Sigmoid colon (tissue), 7 donors: Measurements from ENCODE around the gene LHFPL2. TPM values are rescaled to one million over a fixed set of nuclear protein-coding genes. Genes with fewer than 3 reads are reported as not detected.

ENCODE experiments used
- DNase-seq: peaks from one replicate; pipeline ENCODE4 v3.0.0-alpha.2; 2019
- H3K27ac ChIP-seq, 4 donors: fragments of 200-600 bp; sonication (generic); one replicate each; pipeline ENCODE4 v1.5.1; 2016 to 2019; ENCODE audit warnings: mild to moderate bottlenecking in 1 of 4
- H3K27me3 ChIP-seq, 3 donors: fragments of 200-600 bp; sonication (generic); one replicate each; pipeline ENCODE4 v1.5.1; 2019; ENCODE audit warnings: mild to moderate bottlenecking in 1 of 3
- H3K36me3 ChIP-seq, 4 donors: fragments of 200-600 bp; sonication (generic); one replicate each; pipeline ENCODE4 v1.5.1; 2016 to 2019
- H3K4me1 ChIP-seq, 4 donors: fragments of 200-600 bp; sonication (generic); one replicate each; pipeline ENCODE4 v1.5.1; 2017 to 2019
- H3K4me3 ChIP-seq, 4 donors: fragments of 200-600 bp; sonication (generic); one replicate each; pipeline ENCODE4 v1.5.1; 2017 to 2019; ENCODE audit warnings: mild to moderate bottlenecking in 2 of 4, moderate library complexity in 1 of 4
- H3K9me3 ChIP-seq, 4 donors: fragments of 200-600 bp in 3 of 4; sonication (generic) in 3 of 4; one replicate each; pipeline versions ENCODE4 v1.5.1 to v1.6.1; 2013 to 2019
- EP300 ChIP-seq, 4 donors: sonication (generic); formaldehyde crosslinking; IDR thresholded peaks; one replicate each; pipeline ENCODE4 v1.6.1; 2017; ENCODE audit warnings: antibody characterized with exemption in 4 of 4
- POLR2A ChIP-seq, 2 donors: fragments of 450-650 bp; IDR thresholded peaks; one replicate each; pipeline ENCODE4 v1.6.1; 2016; ENCODE audit warnings: antibody characterized with exemption in 2 of 2, mild to moderate bottlenecking in 2 of 2, moderate library complexity in 2 of 2
- POLR2AphosphoS5 ChIP-seq, 4 donors: sonication (generic); formaldehyde crosslinking; IDR thresholded peaks; one replicate each; pipeline ENCODE4 v1.6.1; 2017; ENCODE audit warnings: antibody characterized with exemption in 4 of 4
- WGBS, 2 donors: extraction: QIAGEN DNeasy Blood & Tissue Kit; methylation state at CpG; one replicate each; pipeline ENCODE4 v1.1.7; 2013; 5-methylcytosine and 5-hydroxymethylcytosine counted together
- intact Hi-C: fragments of 100-400 bp; cut with DNase I; formaldehyde crosslinking; loops from one replicate; pipeline ENCODE4 v1.15.1; 2023
- polyA plus RNA-seq, 3 donors: library from polyadenylated mRNA; stranded (reverse); fragments of 200-250 nt; gene quantifications; one replicate each; pipeline ENCODE4 v1.2.3, GENCODE V29; 2013
- total RNA-seq, 4 donors: library from RNA; depleted of rRNA; stranded (reverse); fragments of >200 nt; gene quantifications; one replicate each; pipeline ENCODE4 v1.1.0, GENCODE V29; 2016
- TF ChIP-seq, protein P1 (sequence below), 4 experiments: fragments of 450-650 bp in 3 of 4; fragments of 200-600 bp in 1 of 4; IDR thresholded peaks; one replicate each; pipeline ENCODE4 v1.5.1; 2016 to 2019; ENCODE audit warnings: antibody characterized with exemption in 4 of 4, mild to moderate bottlenecking in 3 of 4, moderate library complexity in 2 of 4
- donor health status: healthy with polysubstance abuse.
- donor health status: Bipolar disorder and iron deficiency.
- donor health status: healthy.

LHFPL2 gene
- total and polyA plus RNA-seq, 7 donors: 10.8 to 34.9 (median 21.4) TPM

DNA sequence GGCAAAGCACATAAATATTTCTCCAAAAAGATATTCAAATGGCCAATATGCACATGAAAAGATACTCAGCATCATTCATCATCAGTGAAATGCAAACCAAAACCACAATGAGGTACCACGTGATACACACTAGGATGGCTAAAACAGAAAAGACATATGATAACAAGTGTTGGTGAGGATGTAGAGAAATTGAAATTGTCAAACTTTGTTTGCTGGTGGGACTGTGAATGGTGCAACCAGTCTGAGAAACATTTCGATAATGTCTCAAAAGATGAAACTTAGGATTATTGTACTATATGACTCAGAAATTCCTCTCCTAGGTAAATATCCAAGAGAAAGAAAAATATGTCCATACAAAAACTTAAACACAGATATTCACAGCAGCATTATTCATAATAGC is 8.6 kb upstream of the LHFPL2 start:
- no peaks in the 10 kb centered on the region for H3K36me3 ChIP-seq
- H3K4me3 ChIP-seq: no peak overlapping the region
- no peaks in the 10 kb centered on the region for H3K9me3 ChIP-seq
- H3K27ac ChIP-seq: no peak overlapping the region
- no peak for TF ChIP-seq POLR2A (IDR thresholded peaks at IDR 0.05)
- TF ChIP-seq, protein P1, sequence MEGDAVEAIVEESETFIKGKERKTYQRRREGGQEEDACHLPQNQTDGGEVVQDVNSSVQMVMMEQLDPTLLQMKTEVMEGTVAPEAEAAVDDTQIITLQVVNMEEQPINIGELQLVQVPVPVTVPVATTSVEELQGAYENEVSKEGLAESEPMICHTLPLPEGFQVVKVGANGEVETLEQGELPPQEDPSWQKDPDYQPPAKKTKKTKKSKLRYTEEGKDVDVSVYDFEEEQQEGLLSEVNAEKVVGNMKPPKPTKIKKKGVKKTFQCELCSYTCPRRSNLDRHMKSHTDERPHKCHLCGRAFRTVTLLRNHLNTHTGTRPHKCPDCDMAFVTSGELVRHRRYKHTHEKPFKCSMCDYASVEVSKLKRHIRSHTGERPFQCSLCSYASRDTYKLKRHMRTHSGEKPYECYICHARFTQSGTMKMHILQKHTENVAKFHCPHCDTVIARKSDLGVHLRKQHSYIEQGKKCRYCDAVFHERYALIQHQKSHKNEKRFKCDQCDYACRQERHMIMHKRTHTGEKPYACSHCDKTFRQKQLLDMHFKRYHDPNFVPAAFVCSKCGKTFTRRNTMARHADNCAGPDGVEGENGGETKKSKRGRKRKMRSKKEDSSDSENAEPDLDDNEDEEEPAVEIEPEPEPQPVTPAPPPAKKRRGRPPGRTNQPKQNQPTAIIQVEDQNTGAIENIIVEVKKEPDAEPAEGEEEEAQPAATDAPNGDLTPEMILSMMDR (IDR thresholded peaks at IDR 0.05): no peak
- no peak for TF ChIP-seq EP300 (IDR thresholded peaks at IDR 0.05)
- no peak for TF ChIP-seq POLR2AphosphoS5 (IDR thresholded peaks at IDR 0.05)
- intact Hi-C loops: no loop called here
- no peaks in the 10 kb centered on the region for H3K27me3 ChIP-seq
- DNase-seq: no peak
- 92 to 96% methylated on average over 2 of the region's 2 CpGs for WGBS, 2 donors
- peaks cover 0 to 13% (median 3%) of the 10 kb centered on the region in 4 donors for H3K4me1 ChIP-seq

DNA sequence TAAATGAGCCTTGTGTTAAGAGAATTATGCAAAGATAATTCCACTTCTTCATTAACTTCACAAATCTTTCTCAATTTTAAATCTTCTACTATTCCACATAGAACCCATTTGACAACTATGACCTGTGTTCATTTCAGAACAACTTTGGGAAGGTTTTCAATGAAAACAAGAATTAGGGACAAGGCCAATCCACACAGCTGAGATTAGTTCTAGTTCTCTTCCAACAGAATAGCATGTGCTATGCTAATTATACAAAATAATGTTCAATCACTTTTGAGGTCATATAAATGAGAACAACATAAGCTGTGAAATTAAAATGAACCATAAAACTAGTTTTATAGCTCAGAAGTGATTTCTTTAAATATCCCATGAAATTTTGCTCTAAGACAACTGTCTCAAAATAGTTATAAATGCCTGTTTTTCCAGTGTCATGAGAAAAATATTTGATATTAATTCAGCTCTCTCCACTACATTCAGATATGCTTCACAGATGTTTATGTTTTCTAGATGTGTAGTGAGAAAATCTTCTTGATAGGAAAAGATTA is 7.2 kb upstream of the LHFPL2 start:
- H3K27me3 ChIP-seq: no peaks in the 10 kb centered on the region
- no peaks in the 10 kb centered on the region for H3K36me3 ChIP-seq
- no peak overlapping the region for H3K27ac ChIP-seq
- H3K4me3 ChIP-seq: no peak overlapping the region
- DNase-seq: no peak
- H3K9me3 ChIP-seq: no peaks in the 10 kb centered on the region
- peaks cover 0 to 13% (median 3%) of the 10 kb centered on the region in 4 donors for H3K4me1 ChIP-seq
- TF ChIP-seq, protein P1 (IDR thresholded peaks at IDR 0.05): no peak
- TF ChIP-seq EP300 (IDR thresholded peaks at IDR 0.05): no peak
- no peak for TF ChIP-seq POLR2A (IDR thresholded peaks at IDR 0.05)
- no peak for TF ChIP-seq POLR2AphosphoS5 (IDR thresholded peaks at IDR 0.05)
- intact Hi-C loops: no loop called here

DNA sequence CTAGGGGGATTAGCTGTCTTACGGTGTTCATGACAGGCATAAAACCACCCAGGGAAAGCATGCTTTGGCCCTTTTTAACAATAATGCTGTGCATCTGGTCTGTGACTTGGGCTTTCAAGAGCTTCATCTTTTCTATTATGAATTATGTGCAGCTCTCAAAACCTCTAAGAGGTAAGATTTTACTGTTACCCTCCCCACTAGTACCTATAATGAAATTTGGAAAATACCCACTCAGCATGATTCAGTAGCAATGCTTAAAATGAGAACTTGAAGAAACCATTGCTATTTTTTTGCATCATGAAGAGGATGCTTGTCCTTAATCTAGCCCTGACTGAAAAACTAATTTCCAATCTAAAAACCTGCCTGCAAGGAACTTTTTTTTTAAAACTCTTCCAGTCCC is 5.8 kb upstream of the LHFPL2 start:
- no peaks in the 10 kb centered on the region for H3K36me3 ChIP-seq
- no peak overlapping the region for H3K27ac ChIP-seq
- no peak for TF ChIP-seq POLR2AphosphoS5 (IDR thresholded peaks at IDR 0.05)
- TF ChIP-seq POLR2A (IDR thresholded peaks at IDR 0.05): no peak
- no peak for TF ChIP-seq EP300 (IDR thresholded peaks at IDR 0.05)
- TF ChIP-seq, protein P1 (IDR thresholded peaks at IDR 0.05): no peak
- H3K9me3 ChIP-seq: no peaks in the 10 kb centered on the region
- no peak for DNase-seq
- peaks cover 0 to 16% (median 9%) of the 10 kb centered on the region in 4 donors for H3K4me1 ChIP-seq
- 77 to 85% methylated on average over 1 of the region's 1 CpG for WGBS, 2 donors
- intact Hi-C loops: no loop called here
- no peaks in the 10 kb centered on the region for H3K27me3 ChIP-seq
- no peak overlapping the region for H3K4me3 ChIP-seq

DNA sequence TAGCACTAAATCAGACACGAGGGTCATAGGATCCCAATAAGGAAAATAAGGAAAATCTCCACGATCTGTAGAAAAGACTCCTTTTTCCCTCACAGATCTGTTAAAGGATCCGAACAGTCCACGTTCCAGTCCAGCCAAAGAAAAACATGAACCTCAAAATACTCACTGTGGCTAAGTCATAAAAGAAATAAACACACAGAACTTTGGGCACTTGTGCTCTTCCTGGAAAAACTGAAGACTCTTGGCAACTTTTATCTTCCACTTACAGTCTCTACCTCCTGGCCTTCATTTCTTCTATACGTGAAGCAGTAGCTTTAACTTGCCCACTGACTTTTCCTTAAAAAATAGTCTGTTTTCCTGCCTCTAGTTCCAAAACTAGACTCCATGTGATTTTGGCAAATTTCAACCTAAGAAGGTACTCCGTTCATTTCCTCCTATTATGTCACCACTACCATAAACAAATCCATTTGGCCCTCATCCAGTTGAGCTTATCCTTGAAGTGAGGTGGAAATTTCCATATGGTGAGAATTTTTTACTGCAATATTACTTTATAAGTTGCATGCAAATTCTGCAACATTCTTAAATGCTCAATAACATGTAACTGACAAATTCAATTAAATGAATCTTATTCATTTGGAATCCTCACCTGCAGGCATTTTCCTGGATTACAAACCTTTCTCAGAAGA is 5.3 kb upstream of the LHFPL2 start:
- WGBS, 2 donors: 15 to 63% methylated on average over 6 of the region's 6 CpGs
- H3K27ac ChIP-seq: no peak overlapping the region
- H3K36me3 ChIP-seq: no peaks in the 10 kb centered on the region
- H3K4me1 ChIP-seq: peaks cover 0 to 18% (median 10%) of the 10 kb centered on the region in 4 donors
- no peak for DNase-seq
- no peak overlapping the region for H3K4me3 ChIP-seq
- H3K9me3 ChIP-seq: no peaks in the 10 kb centered on the region
- TF ChIP-seq POLR2AphosphoS5 (IDR thresholded peaks at IDR 0.05) (no peak), EP300 (IDR thresholded peaks at IDR 0.05) (no peak), POLR2A (IDR thresholded peaks at IDR 0.05) (no peak)
- TF ChIP-seq, protein P1 (IDR thresholded peaks at IDR 0.05): no peak
- intact Hi-C loops: no loop called here
- no peaks in the 10 kb centered on the region for H3K27me3 ChIP-seq
